Ovary (tissue), 9 donors: ENCODE data around the gene ARHGEF25. TPM values are rescaled to one million over a fixed set of nuclear protein-coding genes. Genes with fewer than 3 reads are reported as not detected.
"Not testable (repeated sequence)": the region's sequence is repeated elsewhere in the genome, so short reads cannot be mapped to it uniquely, and the experiment has no call there.

Experiments used
- DNase-seq, 5 donors: peaks; one replicate each; pipeline ENCODE4 v3.0.0-alpha.2; 2019 to 2020
- H3K27ac ChIP-seq, 2 donors: fragments of 200-600 bp; one replicate each; pipeline versions ENCODE4 v1.5.1 to v1.8.0; 2019 to 2022
- H3K27me3 ChIP-seq: fragments of 200-600 bp; one replicate; pipeline ENCODE4 v1.8.0; 2022
- H3K36me3 ChIP-seq: fragments of 200-600 bp; sonication (generic); one replicate; pipeline ENCODE4 v1.5.1; 2019
- H3K4me1 ChIP-seq: one replicate; pipeline ENCODE4 v1.8.1; 2013; ENCODE audit warnings: mild to moderate bottlenecking, moderate library complexity; ENCODE audit not compliant: insufficient read depth
- H3K4me3 ChIP-seq: fragments of 200-600 bp; sonication (generic); one replicate; pipeline ENCODE4 v1.5.1; 2017
- H3K9me3 ChIP-seq, 2 donors: fragments of 200-600 bp in 1 of 2; sonication (generic) in 1 of 2; one replicate each; pipeline versions ENCODE4 v1.5.1 to v1.8.1; 2013 to 2019; ENCODE audit warnings: mild to moderate bottlenecking in 1 of 2, moderate library complexity in 1 of 2
- EP300 ChIP-seq: sonication (generic); formaldehyde crosslinking; IDR thresholded peaks from one replicate; pipeline ENCODE4 v1.6.1; 2017; ENCODE audit warnings: antibody characterized with exemption
- POLR2A ChIP-seq: fragments of 450-650 bp; IDR thresholded peaks from one replicate; pipeline ENCODE4 v1.6.1; 2017; ENCODE audit warnings: antibody characterized with exemption, mild to moderate bottlenecking, moderate library complexity
- WGBS, 3 donors: extraction: QIAGEN DNeasy Blood & Tissue Kit in 1 of 3; methylation state at CpG; one replicate each; pipeline versions ENCODE4 v1.1.5 to v1.1.7; 2013 to 2017; 5-methylcytosine and 5-hydroxymethylcytosine counted together
- intact Hi-C, 4 donors: fragments of 100-400 bp; cut with DNase I; formaldehyde crosslinking; loops; one replicate each; pipeline versions ENCODE4 v1.11.0 to v1.15.1; 2022 to 2023
- polyA plus RNA-seq, 2 donors: library from polyadenylated mRNA; stranded (reverse); fragments of 200-250 nt in 1 of 2; fragments of 350-450 nt in 1 of 2; fragmentation: Illumina TruSeq in 1 of 2; extraction: RNeasy Lipid Tissue Mini Kit (QIAGEN cat#74804) in 1 of 2; gene quantifications; one replicate each; pipeline ENCODE4 v1.2.3, GENCODE V29; 2013 to 2014
- total RNA-seq, 7 donors: library from RNA; depleted of rRNA in 2 of 7; stranded (reverse); fragments of >200 nt in 2 of 7; fragmentation: NEBNext Ultra II Directional in 3 of 7; extraction: Animal tissue kit (Norgen Biotek cat#: 25700) in 3 of 7; gene quantifications; one replicate each; pipeline versions ENCODE4 v1.1.0 to v1.2.4, GENCODE V29; 2016 to 2023
- TF ChIP-seq, protein P1 (sequence below), 3 donors: fragments of 450-650 bp in 2 of 3; fragments of 200-600 bp in 1 of 3; IDR thresholded peaks; one replicate each; pipeline versions ENCODE4 v1.5.1 to v1.8.0; 2016 to 2022; ENCODE audit warnings: antibody characterized with exemption in 3 of 3, mild to moderate bottlenecking in 1 of 3
- donor health status: DM: no; HTN: no; CAD: no; lungs with moderate emphysema.
- donor health status: DM: no; HTN: no; CAD: no.
- donor health status: Bipolar disorder and iron deficiency.
- donor health status: DM: yes; HTN: yes; CAD: no.
- donor health status: DM: no; HTN: no; CAD: no.
- donor health status: DM: yes; HTN: yes; CAD: no.

The ARHGEF25 gene
- total and polyA plus RNA-seq, 9 donors = 22.1 to 48.8 (median 38.7) TPM

DNA sequence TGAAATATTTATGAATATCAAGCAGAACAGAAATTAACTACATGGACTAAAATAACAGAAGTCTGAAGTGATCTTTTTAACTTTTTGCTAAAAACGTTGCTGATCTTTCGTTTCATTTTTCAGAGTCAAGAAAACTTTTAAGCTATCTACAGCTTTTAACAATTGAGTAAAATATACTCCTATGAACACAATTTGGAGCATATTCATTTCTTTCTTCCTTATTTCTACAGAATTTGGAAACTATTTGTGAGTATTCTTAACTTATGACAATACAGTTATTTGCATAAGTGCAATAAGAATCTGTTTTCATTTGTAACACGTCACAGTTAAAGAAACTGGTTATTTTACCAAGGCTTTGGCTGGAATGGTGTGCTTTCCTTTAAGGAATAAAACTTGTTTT is 42.8 kb downstream of the ARHGEF25 start:
- no peaks in the 10 kb centered on the region for H3K36me3 ChIP-seq
- no peaks in the 10 kb centered on the region for H3K27me3 ChIP-seq
- TF ChIP-seq EP300 (no peak), POLR2A (no peak)
- TF ChIP-seq, protein P1, sequence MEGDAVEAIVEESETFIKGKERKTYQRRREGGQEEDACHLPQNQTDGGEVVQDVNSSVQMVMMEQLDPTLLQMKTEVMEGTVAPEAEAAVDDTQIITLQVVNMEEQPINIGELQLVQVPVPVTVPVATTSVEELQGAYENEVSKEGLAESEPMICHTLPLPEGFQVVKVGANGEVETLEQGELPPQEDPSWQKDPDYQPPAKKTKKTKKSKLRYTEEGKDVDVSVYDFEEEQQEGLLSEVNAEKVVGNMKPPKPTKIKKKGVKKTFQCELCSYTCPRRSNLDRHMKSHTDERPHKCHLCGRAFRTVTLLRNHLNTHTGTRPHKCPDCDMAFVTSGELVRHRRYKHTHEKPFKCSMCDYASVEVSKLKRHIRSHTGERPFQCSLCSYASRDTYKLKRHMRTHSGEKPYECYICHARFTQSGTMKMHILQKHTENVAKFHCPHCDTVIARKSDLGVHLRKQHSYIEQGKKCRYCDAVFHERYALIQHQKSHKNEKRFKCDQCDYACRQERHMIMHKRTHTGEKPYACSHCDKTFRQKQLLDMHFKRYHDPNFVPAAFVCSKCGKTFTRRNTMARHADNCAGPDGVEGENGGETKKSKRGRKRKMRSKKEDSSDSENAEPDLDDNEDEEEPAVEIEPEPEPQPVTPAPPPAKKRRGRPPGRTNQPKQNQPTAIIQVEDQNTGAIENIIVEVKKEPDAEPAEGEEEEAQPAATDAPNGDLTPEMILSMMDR (IDR thresholded peaks at IDR 0.05) = no peak
- no peaks in the 10 kb centered on the region for H3K4me1 ChIP-seq
- no peaks in the 10 kb centered on the region for H3K9me3 ChIP-seq
- H3K27ac ChIP-seq = no peak overlapping the region
- 55 to 60% (median 59%) methylated on average over 3 of the region's 3 CpGs for WGBS, 3 donors
- H3K4me3 ChIP-seq = no peak overlapping the region
- no peak for DNase-seq
- intact Hi-C loops = no loop called here

- H3K36me3 ChIP-seq = no peaks in the 10 kb centered on the region
- 80 to 86% (median 81%) methylated on average over 15 to 23 of the region's 23 CpGs for WGBS, 3 donors
- H3K4me3 ChIP-seq = no peak overlapping the region
- no peaks in the 10 kb centered on the region for H3K27me3 ChIP-seq
- no peaks in the 10 kb centered on the region for H3K4me1 ChIP-seq
- TF ChIP-seq EP300 (no peak), POLR2A (no peak)
- TF ChIP-seq, protein P1 (IDR thresholded peaks at IDR 0.05) = no peak
- intact Hi-C loops = no loop called here
- no peak for DNase-seq
- no peaks in the 10 kb centered on the region for H3K9me3 ChIP-seq
- no peak overlapping the region for H3K27ac ChIP-seq
Measured at GRCh38 chr12:57655541-57656240, 44.5 kb downstream of the ARHGEF25 start.

GRCh38 chr12:57656408-57656807 is 45.2 kb downstream of the ARHGEF25 start:
- H3K9me3 ChIP-seq, H3K27ac ChIP-seq, H3K4me1 ChIP-seq, DNase-seq, intact Hi-C loops, H3K27me3 ChIP-seq, H3K36me3 ChIP-seq, H3K4me3 ChIP-seq: not testable (repeated sequence)
- WGBS, 3 donors = 70 to 76% (median 73%) methylated on average over 4 of the region's 4 CpGs

GRCh38 chr12:57657744-57658143 is 46.5 kb downstream of the ARHGEF25 start:
- WGBS, 3 donors = 33 to 56% (median 49%) methylated on average over 3 of the region's 3 CpGs
- Histone ChIP-seq H3K27ac (no peak overlapping the region), H3K27me3 (no peaks in the 10 kb centered on the region), H3K9me3 (no peaks in the 10 kb centered on the region), H3K4me1 (no peaks in the 10 kb centered on the region), H3K36me3 (no peaks in the 10 kb centered on the region), H3K4me3 (no peak overlapping the region)
- TF ChIP-seq, protein P1 (IDR thresholded peaks at IDR 0.05) = no peak
- TF ChIP-seq POLR2A (no peak), EP300 (no peak)
- intact Hi-C loops = no loop called here
- DNase-seq = peak in 1 of 5 donors; percentile 37

GRCh38 chr12:57658890-57659289 is 47.7 kb downstream of the ARHGEF25 start:
- H3K36me3 ChIP-seq = no peaks in the 10 kb centered on the region
- H3K4me3 ChIP-seq = no peak overlapping the region
- DNase-seq = no peak
- no peaks in the 10 kb centered on the region for H3K4me1 ChIP-seq
- intact Hi-C loops = no loop called here
- 17 to 50% (median 19%) methylated on average over 3 of the region's 3 CpGs for WGBS, 3 donors
- H3K27me3 ChIP-seq = no peaks in the 10 kb centered on the region
- H3K9me3 ChIP-seq = no peaks in the 10 kb centered on the region
- H3K27ac ChIP-seq = no peak overlapping the region
- TF ChIP-seq EP300 = no peak
- TF ChIP-seq POLR2A = no peak
